Mucosa of descending colon (tissue), 3 donors: ENCODE data around the gene HS6ST3. TPM values are rescaled to one million over a fixed set of nuclear protein-coding genes. Genes with fewer than 3 reads are reported as not detected.

Experiments used
- ATAC-seq: fragments of 200-7000 bp; cut with Tn5 transposase; one replicate; pipeline ENCODE4 v1.9.1; 2020; ENCODE audit warnings: mild to moderate bottlenecking, moderate library complexity
- DNase-seq, 3 donors: peaks; one replicate each; pipeline ENCODE4 v3.0.0-alpha.2; 2020
- H3K36me3 ChIP-seq: fragments of 200-600 bp; one replicate; pipeline ENCODE4 v1.8.0; 2021; ENCODE audit warnings: low read depth, mild to moderate bottlenecking
- H3K4me1 ChIP-seq: fragments of 200-600 bp; one replicate; pipeline ENCODE4 v1.8.0; 2021; ENCODE audit warnings: low read depth, mild to moderate bottlenecking
- H3K4me3 ChIP-seq: fragments of 200-600 bp; one replicate; pipeline ENCODE4 v1.8.0; 2021; ENCODE audit warnings: mild to moderate bottlenecking
- H3K9me3 ChIP-seq: fragments of 200-600 bp; one replicate; pipeline ENCODE4 v1.8.0; 2021; ENCODE audit warnings: mild to moderate bottlenecking
- intact Hi-C, 2 donors: fragments of 100-400 bp; cut with DNase I in 1 of 2; cut with micrococcal nuclease in 1 of 2; formaldehyde crosslinking; loops; one replicate each; pipeline versions ENCODE4 v1.11.0 to v1.11.1; 2022; cut with DNase I, micrococcal nuclease
- total RNA-seq, 3 donors: library from RNA; stranded (reverse); fragmentation: NEBNext Ultra II Directional in 2 of 3; extraction: Animal tissue kit (Norgen Biotek cat#: 25700) in 2 of 3; gene quantifications; one replicate each; pipeline versions ENCODE4 v1.2.1 to v1.2.4, GENCODE V29; 2021 to 2023
- TF ChIP-seq, protein P1 (sequence below): fragments of 200-600 bp; IDR thresholded peaks from one replicate; pipeline ENCODE4 v1.8.0; 2022; ENCODE audit warnings: antibody characterized with exemption, mild to moderate bottlenecking
- donor health status: DM: no; HTN: no; CAD: no; lungs with moderate emphysema.
- donor health status: DM: no; HTN: no; CAD: no.
- donor health status: DM: no; HTN: yes; CAD: no.

HS6ST3 gene
- total RNA-seq, 3 donors from 2014 or later: 0.14 to 0.89 TPM; not detected in 1

DNA sequence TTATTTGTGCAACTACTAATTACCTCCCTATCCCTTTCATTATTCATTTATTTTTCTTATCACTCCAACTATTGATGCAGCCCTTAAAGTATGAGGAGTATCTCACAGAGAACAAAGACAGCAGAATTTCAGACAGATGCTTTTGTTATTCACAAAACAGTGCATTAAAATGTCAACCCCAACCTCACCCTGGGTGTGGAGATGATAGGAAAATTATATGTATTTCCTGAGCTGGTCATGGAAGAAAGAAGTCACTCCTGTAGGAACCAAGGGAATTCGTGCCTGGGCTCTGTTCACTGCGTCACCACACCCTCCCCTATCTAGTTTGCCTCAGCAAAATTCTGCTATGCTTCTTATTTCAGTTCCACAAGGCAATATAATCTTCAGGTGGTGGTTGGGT is 588.9 kb downstream of the HS6ST3 start:
- no peak overlapping the region for H3K4me3 ChIP-seq
- no peaks in the 10 kb centered on the region for H3K9me3 ChIP-seq
- intact Hi-C loops: no loop called here
- no peak for DNase-seq
- no peaks in the 10 kb centered on the region for H3K4me1 ChIP-seq
- ATAC-seq: no peak
- TF ChIP-seq, protein P1, sequence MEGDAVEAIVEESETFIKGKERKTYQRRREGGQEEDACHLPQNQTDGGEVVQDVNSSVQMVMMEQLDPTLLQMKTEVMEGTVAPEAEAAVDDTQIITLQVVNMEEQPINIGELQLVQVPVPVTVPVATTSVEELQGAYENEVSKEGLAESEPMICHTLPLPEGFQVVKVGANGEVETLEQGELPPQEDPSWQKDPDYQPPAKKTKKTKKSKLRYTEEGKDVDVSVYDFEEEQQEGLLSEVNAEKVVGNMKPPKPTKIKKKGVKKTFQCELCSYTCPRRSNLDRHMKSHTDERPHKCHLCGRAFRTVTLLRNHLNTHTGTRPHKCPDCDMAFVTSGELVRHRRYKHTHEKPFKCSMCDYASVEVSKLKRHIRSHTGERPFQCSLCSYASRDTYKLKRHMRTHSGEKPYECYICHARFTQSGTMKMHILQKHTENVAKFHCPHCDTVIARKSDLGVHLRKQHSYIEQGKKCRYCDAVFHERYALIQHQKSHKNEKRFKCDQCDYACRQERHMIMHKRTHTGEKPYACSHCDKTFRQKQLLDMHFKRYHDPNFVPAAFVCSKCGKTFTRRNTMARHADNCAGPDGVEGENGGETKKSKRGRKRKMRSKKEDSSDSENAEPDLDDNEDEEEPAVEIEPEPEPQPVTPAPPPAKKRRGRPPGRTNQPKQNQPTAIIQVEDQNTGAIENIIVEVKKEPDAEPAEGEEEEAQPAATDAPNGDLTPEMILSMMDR: no peak
- no peaks in the 10 kb centered on the region for H3K36me3 ChIP-seq

DNA sequence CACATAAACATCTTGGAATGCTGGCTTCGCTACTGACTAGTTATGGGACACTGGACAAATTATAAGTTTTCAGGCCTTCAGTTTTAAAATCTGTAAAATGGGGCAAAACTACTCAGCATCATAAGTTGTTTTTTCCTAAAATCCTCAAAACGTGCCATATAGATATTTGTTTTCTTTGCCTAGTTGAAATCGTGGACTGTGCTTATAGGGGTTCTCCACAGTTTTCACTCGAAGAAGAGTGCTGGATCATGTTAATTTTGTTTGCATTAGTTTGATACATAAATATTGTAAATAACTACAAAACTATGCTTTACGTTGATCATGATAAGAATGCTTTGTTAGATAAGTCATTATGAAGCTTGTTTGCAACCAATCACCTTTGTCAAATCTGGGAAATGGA is 591.0 kb downstream of the HS6ST3 start:
- DNase-seq (no peak), ATAC-seq (no peak)
- Histone ChIP-seq H3K9me3 (no peaks in the 10 kb centered on the region), H3K36me3 (no peaks in the 10 kb centered on the region), H3K4me3 (no peak overlapping the region), H3K4me1 (no peaks in the 10 kb centered on the region)
- intact Hi-C loops: no loop called here
- TF ChIP-seq, protein P1: no peak

DNA sequence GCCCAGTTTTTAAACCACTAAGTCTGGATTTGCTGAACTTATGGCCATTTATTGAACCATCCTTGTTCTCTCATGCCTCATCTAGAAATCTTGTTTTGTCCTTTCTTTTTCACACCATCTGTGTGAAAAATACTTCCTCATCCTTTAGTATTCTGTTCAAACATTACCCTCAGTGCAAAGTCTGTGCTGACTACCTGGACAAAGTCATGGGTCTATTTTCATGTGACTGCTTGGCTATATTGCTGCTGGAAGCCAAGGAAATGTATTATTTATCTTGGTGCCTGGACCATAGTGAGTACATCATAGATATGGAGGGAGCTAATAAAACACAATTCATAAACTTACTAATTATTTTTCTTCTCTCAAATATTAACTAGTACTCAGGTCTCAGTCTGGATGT is 591.9 kb downstream of the HS6ST3 start:
- TF ChIP-seq, protein P1: no peak
- Histone ChIP-seq H3K4me3 (no peak overlapping the region), H3K9me3 (no peaks in the 10 kb centered on the region), H3K36me3 (no peaks in the 10 kb centered on the region), H3K4me1 (no peaks in the 10 kb centered on the region)
- no peak for ATAC-seq
- intact Hi-C loops: no loop called here
- DNase-seq: no peak

DNA sequence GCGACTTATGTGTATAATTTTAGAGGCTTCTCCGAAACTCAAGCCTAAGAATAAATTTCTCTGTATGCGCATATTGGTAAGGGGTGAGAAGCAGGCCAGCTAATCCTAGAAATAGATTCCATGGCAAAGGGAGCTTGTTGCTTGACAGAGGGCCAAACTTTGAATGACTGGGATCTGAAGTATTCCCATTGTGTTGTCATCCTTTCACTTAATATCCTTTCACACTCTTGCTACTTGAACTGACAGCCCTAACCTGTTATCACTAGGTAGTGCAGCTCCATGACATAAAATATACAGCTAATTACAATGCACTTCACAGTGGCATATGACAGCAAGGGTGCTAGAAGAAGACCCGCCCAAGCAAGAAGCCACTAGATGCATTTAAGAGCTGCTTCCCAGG is 594.6 kb downstream of the HS6ST3 start:
- TF ChIP-seq, protein P1: no peak

DNA sequence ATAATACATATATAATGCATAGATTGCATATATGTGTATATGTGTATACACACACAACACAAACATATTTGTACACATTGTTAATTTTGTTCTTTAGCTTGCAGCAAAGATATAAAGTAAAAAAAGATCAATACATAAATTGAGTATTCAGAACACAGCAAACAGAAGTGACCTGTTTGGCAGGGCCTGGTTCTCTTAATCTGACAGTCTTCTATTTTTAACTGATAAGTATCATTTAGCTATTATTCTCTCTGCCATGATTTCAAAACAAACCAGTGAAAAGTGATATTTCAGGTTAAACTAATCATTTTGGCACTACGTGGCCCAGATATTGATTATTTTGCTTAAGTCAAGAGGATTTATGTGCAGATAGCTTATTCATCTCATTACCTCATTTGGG is 595.0 kb downstream of the HS6ST3 start:
- no peaks in the 10 kb centered on the region for H3K36me3 ChIP-seq
- no peak overlapping the region for H3K4me3 ChIP-seq
- no peaks in the 10 kb centered on the region for H3K4me1 ChIP-seq
- intact Hi-C loops: no loop called here
- no peaks in the 10 kb centered on the region for H3K9me3 ChIP-seq
- TF ChIP-seq, protein P1: no peak
- ATAC-seq (no peak), DNase-seq (no peak)

More for the DNA sequence above, 594.6 kb downstream of the HS6ST3 start:
- Histone ChIP-seq H3K4me1 (no peaks in the 10 kb centered on the region), H3K36me3 (no peaks in the 10 kb centered on the region), H3K4me3 (no peak overlapping the region), H3K9me3 (no peaks in the 10 kb centered on the region)
- DNase-seq (no peak), ATAC-seq (no peak)
- intact Hi-C loops: no loop called here

DNA sequence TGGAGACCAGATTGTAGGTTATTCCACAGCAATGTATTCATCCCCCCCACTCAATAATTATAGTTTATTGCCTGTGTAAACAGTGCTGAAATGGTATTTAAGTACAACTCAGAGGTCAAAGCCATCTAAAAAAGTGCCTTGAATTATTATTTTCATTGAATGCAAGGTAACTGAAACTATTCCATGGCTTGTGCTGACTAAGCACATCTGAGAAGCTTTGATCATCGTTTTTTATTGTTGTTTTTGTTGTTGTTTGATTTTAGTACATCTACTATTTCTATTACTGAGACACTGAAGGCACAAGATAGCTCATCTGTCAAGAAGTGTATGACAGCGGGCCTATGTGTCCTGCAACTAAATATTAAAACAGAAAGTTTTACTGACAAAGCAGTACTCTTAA is 596.4 kb downstream of the HS6ST3 start:
- DNase-seq (no peak), ATAC-seq (no peak)
- no peaks in the 10 kb centered on the region for H3K36me3 ChIP-seq
- intact Hi-C loops: no loop called here
- no peaks in the 10 kb centered on the region for H3K9me3 ChIP-seq
- no peaks in the 10 kb centered on the region for H3K4me1 ChIP-seq
- TF ChIP-seq, protein P1: no peak
- H3K4me3 ChIP-seq: no peak overlapping the region
